GM12878 (cell line): Measurements from ENCODE around the gene CEACAM21. TPM values are rescaled to one million over a fixed set of nuclear protein-coding genes. Genes with fewer than 3 reads are reported as not detected.

Experiments
- ATAC-seq: fragments of 200-7000 bp; cut with Tn5 transposase; 3 replicates; pipeline ENCODE4 v1.9.1; 2020; ENCODE audit warnings: mild to moderate bottlenecking, moderate library complexity
- BruUV-seq: library from RNA; stranded (reverse); fragments of 400-500 nt; replicated peaks from 2 replicates; lab custom pipeline; 2021; lab: Mats Ljungman, UMichigan
- CTCF ChIA-PET: fragments of 300-600 bp; sonication (Branson Sonifier 250); formaldehyde crosslinking; extraction: SDS; loops from one replicate; lab custom pipeline; 2021; ENCODE audit warnings: inconsistent platforms; lab: Yijun Ruan, JAX
- POLR2A ChIA-PET: fragments of 350-600 bp; formaldehyde crosslinking; extraction: SDS; loops from one replicate; lab custom pipeline; 2021; ENCODE audit warnings: inconsistent platforms; lab: Charles Lee
- RAD21 ChIA-PET: fragments of 300-600 bp; sonication (Branson Sonifier 250); formaldehyde crosslinking; loops from one replicate; lab custom pipeline; 2023; ENCODE audit warnings: antibody characterized with exemption; ENCODE audit not compliant: unreplicated experiment; lab: Charles Lee
- SMC1A ChIA-PET: fragments of 300-600 bp; sonication (Branson Sonifier 250); formaldehyde crosslinking; loops from one replicate; lab custom pipeline; 2023; ENCODE audit not compliant: unreplicated experiment, uncharacterized antibody; lab: Charles Lee
- DNase-seq: peaks from one replicate; pipeline ENCODE4 v3.0.0-alpha.2; 2011; ENCODE audit warnings: low read depth, low spot score
- FAIRE-seq: peaks from 3 replicates; lab custom pipeline; 2011; peaks lifted over from hg19 to GRCh38; lab: Jason Lieb, UNC
- H2AFZ ChIP-seq: 2 replicates; pipeline ENCODE4 v1.6.0; 2011; ENCODE audit warnings: low read depth, low read length, control low read depth; ENCODE audit not compliant: control insufficient read depth
- H3K27ac ChIP-seq: 2 replicates; pipeline ENCODE4 v1.5.1; 2011; ENCODE audit warnings: control low read depth; ENCODE audit not compliant: control insufficient read depth, insufficient read depth
- H3K27me3 ChIP-seq, 2 experiments: replicated peaks in 1 of 2; 2 replicates each; pipeline versions ENCODE4 v1.6.0 to v1.6.1; 2011; ENCODE audit warnings: low read length in 1 of 2; ENCODE audit not compliant: control insufficient read depth in 2 of 2, insufficient read depth in 2 of 2
- H3K36me3 ChIP-seq, 2 experiments: 2 replicates each; pipeline ENCODE4 v1.5.1; 2011; ENCODE audit warnings: low read length in 1 of 2; ENCODE audit not compliant: control insufficient read depth in 2 of 2, insufficient read depth in 2 of 2
- H3K4me1 ChIP-seq: 2 replicates; pipeline ENCODE4 v1.6.1; 2011; ENCODE audit warnings: mild to moderate bottlenecking, low read length, moderate library complexity, mixed read lengths; ENCODE audit not compliant: control insufficient read depth, insufficient read depth
- H3K4me2 ChIP-seq: 2 replicates; pipeline ENCODE4 v1.6.0; 2011; ENCODE audit warnings: control low read depth; ENCODE audit not compliant: control insufficient read depth, insufficient read depth
- H3K4me3 ChIP-seq: fragments of 200-600 bp; sonication (generic); 2 replicates; pipeline ENCODE4 v1.5.1; 2016
- H3K79me2 ChIP-seq: 2 replicates; pipeline ENCODE4 v1.6.0; 2011; ENCODE audit warnings: low read length; ENCODE audit not compliant: control insufficient read depth, insufficient read depth
- H3K9ac ChIP-seq: 2 replicates; pipeline ENCODE4 v1.8.0; 2011; ENCODE audit warnings: low read length, control low read depth, mixed read lengths; ENCODE audit not compliant: control insufficient read depth, insufficient read depth
- H3K9me3 ChIP-seq: replicated peaks from 3 replicates; pipeline ENCODE4 v1.5.1; 2011; ENCODE audit warnings: mild to moderate bottlenecking, low read length; ENCODE audit not compliant: control insufficient read depth, insufficient read depth
- H4K20me1 ChIP-seq: 2 replicates; pipeline ENCODE4 v1.6.0; 2011; ENCODE audit not compliant: control insufficient read depth, insufficient read depth
- BHLHE40 ChIP-seq, 2 experiments: fragments of 450-650 bp in 1 of 2; IDR thresholded peaks; 2 replicates each; pipeline ENCODE4 v1.6.1; 2011 to 2017; ENCODE audit warnings: low read depth in 2 of 2, borderline replicate concordance in 1 of 2, improper control_type of control experiment in 1 of 2, low read length in 1 of 2, mild to moderate bottlenecking in 1 of 2
- CBX5 ChIP-seq: sonication (generic); IDR thresholded peaks from 2 replicates; pipeline ENCODE4 v1.6.1; 2016; ENCODE audit warnings: low read depth, moderate library complexity, mild to moderate bottlenecking, inconsistent platforms
- CHD4 ChIP-seq: fragments of 200-600 bp; sonication (generic); IDR thresholded peaks from 2 replicates; pipeline ENCODE4 v1.6.1; 2016; ENCODE audit warnings: mild to moderate bottlenecking
- RFX5 ChIP-seq: IDR thresholded peaks from 2 replicates; pipeline ENCODE4 v1.6.1; 2011; ENCODE audit warnings: low read depth, low read length, improper control_type of control experiment
- SMAD1 ChIP-seq: fragments of 450-650 bp; IDR thresholded peaks from 2 replicates; pipeline ENCODE4 v1.6.1; 2018; ENCODE audit warnings: mild to moderate bottlenecking, low read depth; ENCODE audit not compliant: partially characterized antibody
- SREBF1 ChIP-seq: IDR thresholded peaks from 2 replicates; pipeline ENCODE4 v1.6.1; 2012; ENCODE audit warnings: mild to moderate bottlenecking, low read length
- SREBF2 ChIP-seq: IDR thresholded peaks from 2 replicates; pipeline ENCODE4 v1.6.1; 2012; ENCODE audit warnings: mild to moderate bottlenecking, low read length
- SUPT20H ChIP-seq: IDR thresholded peaks from 2 replicates; pipeline ENCODE4 v1.6.1; 2011; ENCODE audit warnings: low read depth, mild to moderate bottlenecking, low read length, moderate library complexity, borderline replicate concordance; ENCODE audit not compliant: control insufficient read depth
- TBL1XR1 ChIP-seq: IDR thresholded peaks from 2 replicates; pipeline ENCODE4 v1.6.1; 2012; ENCODE audit warnings: low read depth, low read length, improper control_type of control experiment
- ZBED1 ChIP-seq: IDR thresholded peaks from 2 replicates; pipeline ENCODE4 v1.6.1; 2016; ENCODE audit warnings: borderline replicate concordance
- WGBS: methylation state at CpG from one replicate; pipeline ENCODE4 v1.1.6; 2016; ENCODE audit warnings: low lambda C conversion rate; ENCODE audit not compliant: insufficient replicate concordance, insufficient coverage; ENCODE audit errors: missing lambda C conversion rate; 5-methylcytosine and 5-hydroxymethylcytosine counted together
- in situ Hi-C: fragments of 300-500 bp; cut with MboI; formaldehyde crosslinking; loops from 9 replicates; pipeline ENCODE4 v1.14.3; 2018; ENCODE audit warnings: mixed read lengths
- intact Hi-C: fragments of 100-400 bp; cut with micrococcal nuclease; formaldehyde crosslinking; loops from one replicate; pipeline ENCODE4 v1.14.2; 2022; ENCODE audit not compliant: unreplicated experiment
- polyA plus RNA-seq, 11 experiments: library from polyadenylated mRNA; depleted of rRNA in 4 of 11; unstranded in 6 of 11; stranded (reverse) in 5 of 11; fragments of >200 nt; fragmentation: Nextera tagmentation in 4 of 11; fragmentation: Illumina TruSeq in 1 of 11; extraction: Ambion mirVana in 4 of 11; extraction: Trizol in 1 of 11; gene quantifications; 1 replicate in 1 of 11; 2 replicates in 10 of 11; pipeline versions ENCODE4 v1.2.1 to v1.2.3, GENCODE V29; 2011 to 2016; ENCODE audit warnings: inconsistent platforms in 2 of 11, missing spikeins in 2 of 11, low read depth in 1 of 11
- total RNA-seq, 4 experiments: library from RNA; depleted of rRNA in 3 of 4; stranded (reverse); fragments of >200 nt in 3 of 4; fragmentation: Illumina TruSeq in 1 of 4; extraction: Trizol in 1 of 4; gene quantifications; 2 replicates each; pipeline versions ENCODE4 v1.2.1 to v1.2.3, GENCODE V29; 2013 to 2021
- TF ChIP-seq, protein P1 (sequence below): IDR thresholded peaks from 2 replicates; pipeline ENCODE4 v1.6.1; 2011; ENCODE audit warnings: borderline replicate concordance, low read depth, mild to moderate bottlenecking, moderate library complexity, mixed read lengths, low read length; ENCODE audit not compliant: insufficient read depth; ENCODE audit errors: extremely low read length
- TF ChIP-seq, protein P2 (sequence below): fragments of 450-650 bp; IDR thresholded peaks from 2 replicates; pipeline ENCODE4 v1.6.1; 2018; ENCODE audit warnings: borderline replicate concordance, mild to moderate bottlenecking; ENCODE audit not compliant: partially characterized antibody

The CEACAM21 gene
- total and polyA plus RNA-seq, 10 of the 15 experiments (the other 5 are each of a cell fraction or from before 2014, with no cell fraction given), result 0.87 to 13.6 (median 8.1) TPM

DNA sequence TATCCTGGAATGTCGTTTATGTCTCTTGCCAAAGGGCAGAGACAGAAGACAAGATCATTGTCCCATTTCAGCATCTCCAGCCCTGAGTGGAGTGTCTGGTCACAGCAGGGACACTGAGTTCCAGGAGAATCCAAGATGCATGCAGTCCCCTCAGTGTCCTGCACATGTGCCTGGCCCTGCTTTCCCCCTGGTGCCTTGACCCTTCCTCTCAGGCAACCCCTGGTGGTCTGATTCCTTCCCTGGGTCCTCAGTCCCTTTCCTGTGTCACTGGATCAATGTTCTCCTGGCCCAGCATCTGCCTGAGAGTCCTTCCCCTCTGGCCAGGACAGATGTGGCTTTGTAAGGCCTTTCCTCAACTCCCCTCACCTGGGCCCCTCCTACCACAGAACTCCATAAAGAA is 9.0 kb downstream of the CEACAM21 start:
- DNase-seq, result no peak
- ChIA-PET POLR2A (no interaction called here), CTCF (interaction anchor here (0.9 kb wide), 1 partner anchor 15 kb away, joined by 3 read pairs; no protein-coding TSS in a partner anchor), RAD21 (no interaction called here), SMC1A (no interaction called here)
- H3K4me2 ChIP-seq, result no peak overlapping the region
- no peaks in the 10 kb centered on the region; the same call in 1 of the 2 replicates for H4K20me1 ChIP-seq
- no peak overlapping the region for H2AFZ ChIP-seq
- H3K4me1 ChIP-seq, result no peaks in the 10 kb centered on the region
- H3K27ac ChIP-seq, result no peak overlapping the region
- H3K9ac ChIP-seq, result no peak overlapping the region
- no peak for ATAC-seq
- TF ChIP-seq CHD4, result no peak
- TF ChIP-seq SMAD1, result no peak
- TF ChIP-seq, protein P1, sequence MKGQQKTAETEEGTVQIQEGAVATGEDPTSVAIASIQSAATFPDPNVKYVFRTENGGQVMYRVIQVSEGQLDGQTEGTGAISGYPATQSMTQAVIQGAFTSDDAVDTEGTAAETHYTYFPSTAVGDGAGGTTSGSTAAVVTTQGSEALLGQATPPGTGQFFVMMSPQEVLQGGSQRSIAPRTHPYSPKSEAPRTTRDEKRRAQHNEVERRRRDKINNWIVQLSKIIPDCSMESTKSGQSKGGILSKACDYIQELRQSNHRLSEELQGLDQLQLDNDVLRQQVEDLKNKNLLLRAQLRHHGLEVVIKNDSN, result no peak
- no peak for TF ChIP-seq SUPT20H
- no peak for TF ChIP-seq SREBF2
- no peak for TF ChIP-seq SREBF1
- no peak for TF ChIP-seq CBX5
- H3K36me3 ChIP-seq, result no peaks in the 10 kb centered on the region
- H3K9me3 ChIP-seq, result peaks cover 14% of the 10 kb centered on the region
- intact Hi-C loops (no loop called here), in situ Hi-C loops (no loop called here)
- no peak overlapping the region for H3K4me3 ChIP-seq
- WGBS, result 83% methylated on average over 1 of the region's 1 CpG
- H3K27me3 ChIP-seq, result no peaks in the 10 kb centered on the region
- no TSS peak for BruUV-seq
- FAIRE-seq, result no peak
- H3K79me2 ChIP-seq, result no peaks in the 10 kb centered on the region

DNA sequence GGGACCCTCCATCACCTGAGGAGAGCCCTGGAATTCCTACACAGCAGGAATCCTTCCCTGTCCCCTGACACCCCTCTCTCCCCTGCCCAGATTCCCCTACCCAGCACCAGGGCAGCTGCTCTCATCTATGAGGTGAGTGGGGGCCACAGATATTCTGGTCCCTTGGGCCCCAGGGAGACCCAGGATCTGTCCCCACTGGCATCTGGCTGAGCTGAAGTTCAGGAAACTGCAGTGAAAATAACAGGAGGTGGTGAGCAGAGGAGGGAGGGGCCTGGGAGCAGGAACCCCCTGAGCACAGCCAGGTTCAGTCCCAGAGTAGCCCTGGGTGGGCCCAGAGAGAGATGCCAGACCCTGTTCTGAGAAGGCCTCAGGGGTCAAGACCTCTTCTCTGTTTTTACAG is 10.1 kb downstream of the CEACAM21 start:
- peaks cover 11% of the 10 kb centered on the region for H3K9me3 ChIP-seq
- no peaks in the 10 kb centered on the region for H3K36me3 ChIP-seq
- ChIA-PET SMC1A (no interaction called here), RAD21 (no interaction called here), POLR2A (no interaction called here), CTCF (interaction anchor here (0.5 to 0.8 kb wide), 2 partner anchors 11 to 150 kb away, joined by 3 read pairs; no protein-coding TSS in a partner anchor)
- ATAC-seq, result no peak
- no peaks in the 10 kb centered on the region for H3K27me3 ChIP-seq
- no peaks in the 10 kb centered on the region for H3K79me2 ChIP-seq
- in situ Hi-C loops, result no loop called here
- intact Hi-C loops, result no loop called here
- H3K4me2 ChIP-seq, result no peak overlapping the region
- BruUV-seq, result no TSS peak
- no peak overlapping the region for H3K9ac ChIP-seq
- no peak for FAIRE-seq
- no peak overlapping the region for H3K4me3 ChIP-seq
- H4K20me1 ChIP-seq, result no peaks in the 10 kb centered on the region; the same call in 1 of the 2 replicates
- no peak overlapping the region for H3K27ac ChIP-seq
- no peaks in the 10 kb centered on the region for H3K4me1 ChIP-seq
- no peak for DNase-seq
- H2AFZ ChIP-seq, result no peak overlapping the region
- TF ChIP-seq ZBED1 (no peak), BHLHE40 (IDR thresholded peaks at IDR 0.05; ENCODE audit: borderline replicate concordance in 1 of 2, low read depth in 2 of 2, low read length in 1 of 2) (no peak), CBX5 (no peak), RFX5 (no peak), SUPT20H (no peak), TBL1XR1 (no peak)
- TF ChIP-seq, protein P2, sequence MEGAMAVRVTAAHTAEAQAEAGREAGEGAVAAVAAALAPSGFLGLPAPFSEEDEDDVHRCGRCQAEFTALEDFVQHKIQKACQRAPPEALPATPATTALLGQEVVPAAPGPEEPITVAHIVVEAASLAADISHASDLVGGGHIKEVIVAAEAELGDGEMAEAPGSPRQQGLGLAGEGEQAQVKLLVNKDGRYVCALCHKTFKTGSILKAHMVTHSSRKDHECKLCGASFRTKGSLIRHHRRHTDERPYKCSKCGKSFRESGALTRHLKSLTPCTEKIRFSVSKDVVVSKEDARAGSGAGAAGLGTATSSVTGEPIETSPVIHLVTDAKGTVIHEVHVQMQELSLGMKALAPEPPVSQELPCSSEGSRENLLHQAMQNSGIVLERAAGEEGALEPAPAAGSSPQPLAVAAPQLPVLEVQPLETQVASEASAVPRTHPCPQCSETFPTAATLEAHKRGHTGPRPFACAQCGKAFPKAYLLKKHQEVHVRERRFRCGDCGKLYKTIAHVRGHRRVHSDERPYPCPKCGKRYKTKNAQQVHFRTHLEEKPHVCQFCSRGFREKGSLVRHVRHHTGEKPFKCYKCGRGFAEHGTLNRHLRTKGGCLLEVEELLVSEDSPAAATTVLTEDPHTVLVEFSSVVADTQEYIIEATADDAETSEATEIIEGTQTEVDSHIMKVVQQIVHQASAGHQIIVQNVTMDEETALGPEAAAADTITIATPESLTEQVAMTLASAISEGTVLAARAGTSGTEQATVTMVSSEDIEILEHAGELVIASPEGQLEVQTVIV, result no peak
